ENCODE results near the gene LDLRAD3.
"Not testable (repeated sequence)": the region's sequence is repeated elsewhere in the genome, so short reads cannot be mapped to it uniquely, and the experiment has no call there.

LDLRAD3 gene

GRCh38 chr11:35943713-35944502 is at the start of gene LDLRAD3:
LDLRAD3 (plus strand) TSS chr11:35944062; CDS start chr11:35944099, 37 bp downstream.
- DNase-seq (ENCODE audit: low spot score): peak; percentile 7

DNA sequence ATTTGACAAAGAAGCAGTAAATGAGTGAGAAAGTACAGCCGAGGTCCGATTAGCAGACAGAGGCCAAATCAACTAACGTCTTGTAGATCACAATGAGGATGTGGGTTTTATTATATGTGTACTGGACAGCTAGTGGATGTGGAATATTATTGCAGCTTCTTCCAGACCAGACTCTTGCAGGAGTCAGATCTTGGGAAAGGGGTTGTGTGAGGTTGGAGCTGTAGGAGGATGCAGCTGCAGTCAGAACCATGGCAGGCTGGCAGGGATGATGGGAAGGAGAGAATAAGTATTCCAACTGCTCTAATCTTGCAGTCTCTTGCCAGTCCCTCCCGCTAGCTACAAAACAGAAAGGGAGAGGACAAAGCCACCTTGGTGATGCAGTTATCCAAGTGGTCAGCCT is 46.8 kb upstream of the LDLRAD3 start:
- no peak for DNase-seq (ENCODE audit: low spot score)

GRCh38 chr11:35902961-35903360 is 40.9 kb upstream of the LDLRAD3 start:
- no peak for DNase-seq (ENCODE audit: low spot score)

- no peak for DNase-seq (ENCODE audit: low spot score)
Measured at GRCh38 chr11:35905646-35906276, 38.1 kb upstream of the LDLRAD3 start.

DNA sequence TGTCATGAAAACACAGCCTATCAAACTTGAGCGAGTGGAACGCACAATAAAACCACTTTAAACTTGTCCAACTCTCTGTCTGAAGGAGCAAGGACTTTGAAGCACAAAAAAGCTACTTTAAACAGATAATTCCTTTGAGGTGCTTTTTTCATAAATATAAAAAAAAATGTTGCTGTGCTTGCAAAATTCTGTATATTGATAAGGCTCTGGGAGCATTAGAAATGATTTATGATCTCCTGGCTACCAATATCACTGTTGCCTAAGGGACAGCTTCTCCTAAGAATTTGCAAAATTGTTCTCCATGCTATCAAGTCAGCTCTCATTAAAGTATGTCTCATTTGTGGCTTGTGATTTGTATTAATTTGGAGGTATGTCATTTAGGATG is 37.6 kb upstream of the LDLRAD3 start:
- DNase-seq (ENCODE audit: low spot score): no peak

GRCh38 chr11:35906681-35907080 is 37.2 kb upstream of the LDLRAD3 start:
- no peak for DNase-seq (ENCODE audit: low spot score)

GRCh38 chr11:35907648-35908431 is 36.0 kb upstream of the LDLRAD3 start:
- no peak for DNase-seq (ENCODE audit: low spot score)

GRCh38 chr11:35908432-35908771 is 35.5 kb upstream of the LDLRAD3 start:
- DNase-seq (ENCODE audit: low spot score): not testable (repeated sequence)

GRCh38 chr11:35909511-35910265 is 34.2 kb upstream of the LDLRAD3 start:
- no peak for DNase-seq (ENCODE audit: low spot score)

GRCh38 chr11:35911013-35911412 is 32.8 kb upstream of the LDLRAD3 start:
- DNase-seq (ENCODE audit: low spot score): no peak

DNA sequence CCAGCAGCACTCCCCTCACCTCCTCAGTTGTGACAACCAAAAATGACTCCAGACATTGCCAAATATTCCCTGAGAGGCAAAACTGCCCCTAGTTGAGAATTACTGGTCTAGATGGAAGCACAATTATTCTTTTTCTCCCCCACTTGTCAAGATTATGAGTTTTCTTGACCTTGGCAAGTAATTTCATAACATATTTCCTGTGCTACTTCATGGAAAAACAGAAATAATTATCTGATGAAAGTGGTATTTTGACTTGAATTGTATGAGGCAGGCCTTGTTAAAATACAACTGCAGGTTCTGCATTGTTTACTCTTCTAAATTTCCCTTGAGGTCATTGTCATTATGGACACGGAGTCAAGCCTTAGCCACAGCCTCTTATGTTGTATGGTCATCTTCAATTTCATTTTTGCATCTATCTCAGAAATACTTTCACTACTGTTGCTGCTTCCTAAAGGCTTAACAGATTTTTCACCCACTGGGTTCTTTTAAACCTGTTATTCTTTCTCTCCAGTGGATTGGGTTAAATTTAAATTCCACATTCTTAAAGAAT is 32.2 kb upstream of the LDLRAD3 start:
- no peak for DNase-seq (ENCODE audit: low spot score)

DNA sequence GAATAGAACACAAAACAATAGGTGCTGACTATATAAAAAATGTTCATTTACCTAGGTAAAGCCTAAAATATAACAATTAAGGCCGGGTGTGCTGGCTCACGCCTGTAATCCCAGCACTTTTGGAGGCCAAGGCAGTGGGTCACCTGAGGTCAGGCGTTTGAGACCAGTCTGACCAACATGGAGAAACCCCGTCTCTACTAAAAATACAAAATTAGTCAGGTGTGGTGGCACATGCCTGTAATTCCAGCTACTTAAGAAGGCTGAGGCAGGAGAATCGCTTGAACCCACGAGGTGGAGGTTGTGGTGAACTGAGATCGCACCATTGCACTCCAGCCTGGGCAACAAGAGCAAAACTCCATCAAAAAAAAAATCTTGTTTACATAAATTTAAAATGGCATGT is 31.4 kb upstream of the LDLRAD3 start:
- not testable (repeated sequence) for DNase-seq (ENCODE audit: low spot score)

GRCh38 chr11:35912883-35913624 is 30.8 kb upstream of the LDLRAD3 start:
- DNase-seq (ENCODE audit: low spot score): no peak

DNA sequence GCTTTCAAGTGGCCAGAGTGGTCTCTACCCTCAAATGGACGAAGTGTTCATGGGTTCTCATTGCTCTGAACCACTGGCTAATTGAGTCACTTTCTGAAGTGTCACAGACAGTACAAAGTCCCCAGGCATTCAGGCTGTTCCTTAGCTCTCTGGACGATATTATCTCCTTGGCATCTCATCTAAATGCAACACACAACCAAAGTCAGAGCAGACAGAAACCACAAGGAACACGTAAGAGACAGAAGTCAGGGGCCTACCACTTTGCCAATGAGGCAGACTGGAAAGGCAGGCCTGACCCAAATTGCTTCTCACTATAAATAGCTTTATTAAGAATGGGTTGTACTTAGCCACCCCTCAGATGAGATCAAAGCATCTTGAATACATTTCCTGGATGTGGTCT is 29.0 kb upstream of the LDLRAD3 start:
- DNase-seq (ENCODE audit: low spot score): no peak

- no peak for DNase-seq (ENCODE audit: low spot score)
Measured at GRCh38 chr11:35916270-35916669, 27.6 kb upstream of the LDLRAD3 start.

DNA sequence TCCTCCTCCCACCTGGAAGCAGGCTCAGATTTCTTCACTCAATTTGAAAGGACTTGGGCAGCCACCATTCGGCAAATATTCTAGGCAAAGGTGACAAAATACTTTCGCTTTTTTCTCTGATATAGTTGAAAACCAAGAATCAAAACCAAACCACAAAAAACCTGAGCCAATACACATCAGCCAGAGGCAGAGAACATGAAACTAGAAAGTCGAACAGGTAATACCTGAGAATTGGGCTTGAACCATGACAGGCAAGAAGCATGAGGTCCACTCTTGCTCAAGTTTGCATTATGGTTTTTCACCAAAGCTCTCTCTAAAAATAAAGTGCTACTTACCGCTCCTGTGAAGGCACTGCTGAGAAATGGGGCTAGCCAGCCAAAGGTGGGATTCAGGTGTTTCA is 26.2 kb upstream of the LDLRAD3 start:
- no peak for DNase-seq (ENCODE audit: low spot score)

DNA sequence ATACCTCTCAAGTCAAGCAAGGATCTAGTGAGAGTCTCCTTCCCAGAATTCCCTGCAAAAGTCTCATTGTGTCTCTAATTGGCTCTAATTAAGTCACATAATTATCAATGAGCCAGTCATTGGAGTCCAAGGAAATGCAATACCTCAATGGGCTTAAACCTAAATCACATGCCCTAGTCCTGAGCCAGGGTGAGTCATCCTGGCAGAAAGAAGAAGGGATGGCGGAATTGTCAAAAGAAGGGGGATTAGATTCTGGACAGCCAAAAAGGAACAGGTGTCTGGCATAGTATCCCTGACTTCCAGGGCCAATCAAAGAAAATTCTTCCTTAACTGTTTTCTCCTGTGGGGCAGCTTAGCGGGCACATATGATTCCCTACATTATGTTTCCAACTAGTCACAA is 25.1 kb upstream of the LDLRAD3 start:
- no peak for DNase-seq (ENCODE audit: low spot score)

DNA sequence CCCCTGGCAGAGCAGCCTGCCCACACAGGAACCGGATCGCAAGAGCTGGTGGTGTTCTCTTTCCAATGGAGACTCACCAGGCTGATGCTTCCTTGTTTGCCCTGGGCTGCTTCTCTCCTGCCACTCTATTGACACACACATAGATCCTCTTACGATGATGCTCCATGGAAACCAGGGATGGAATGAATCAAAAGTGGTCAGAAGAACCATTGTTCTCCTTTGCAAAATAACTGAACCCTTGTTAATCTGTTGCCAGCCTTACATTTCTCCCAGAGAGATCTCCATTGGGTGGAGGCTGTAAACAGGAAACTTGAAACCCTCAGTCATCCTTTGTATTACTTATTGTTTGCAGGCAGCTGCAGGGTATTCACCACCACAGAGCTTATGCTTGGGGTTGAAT is 24.6 kb upstream of the LDLRAD3 start:
- DNase-seq (ENCODE audit: low spot score): no peak

GRCh38 chr11:35923452-35923851 is 20.4 kb upstream of the LDLRAD3 start:
- no peak for DNase-seq (ENCODE audit: low spot score)

- DNase-seq (ENCODE audit: low spot score): no peak
Measured at GRCh38 chr11:35924811-35925210, 19.1 kb upstream of the LDLRAD3 start.

GRCh38 chr11:35927104-35927503 is 16.8 kb upstream of the LDLRAD3 start:
- no peak for DNase-seq (ENCODE audit: low spot score)

Data from CD4-positive, alpha-beta T cell treated with Interleukin-15 for 4 hours (primary cell).